ENCODE results near the gene NAV3. TPM values are rescaled to one million over a fixed set of nuclear protein-coding genes. Genes with fewer than 3 reads are reported as not detected.

NAV3 gene
- total and polyA plus RNA-seq, 2 donors (not counting 1 experiment from before 2014, with no cell fraction given), result not detected

DNA sequence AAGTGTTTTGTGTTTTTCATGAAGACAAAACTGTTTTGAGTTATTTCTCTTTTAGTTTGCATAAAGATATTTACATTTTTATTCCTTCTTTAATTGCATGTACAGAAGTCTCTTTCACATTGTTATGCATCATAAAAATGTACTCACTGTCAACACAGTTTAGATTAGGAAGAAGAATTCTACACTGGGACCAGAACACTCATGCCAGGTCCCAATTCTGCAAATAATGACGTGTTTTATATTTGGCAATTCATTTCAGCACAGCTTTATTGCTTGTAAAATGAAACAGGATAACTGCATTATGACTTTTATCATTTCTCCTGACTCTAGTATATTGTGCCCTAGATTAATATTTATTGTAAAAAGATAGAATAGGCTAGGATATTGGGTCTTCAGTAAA lies 369.2 kb downstream of the NAV3 start:
- H3K27me3 Mint-ChIP-seq, result no peaks in the 10 kb centered on the region

GRCh38 chr12:78204926-78205325 lies 374.2 kb downstream of the NAV3 start:
- no peak for ATAC-seq (ENCODE audit: low read depth)
- ChIA-PET CTCF (no interaction called here), POLR2A (no interaction called here)
- Histone ChIP-seq H3K4me2 (replicated peaks; ENCODE audit: low read depth, low read length, poor library complexity, severe bottlenecking) (no peak overlapping the region), H3K27me3 (replicated peaks in 1 of 4; ENCODE audit: control extremely low read depth in 1 of 4, control insufficient read depth in 3 of 4, insufficient read depth in 4 of 4, low read length in 3 of 4) (no peaks in the 10 kb centered on the region), H3K27ac (ENCODE audit: low read length in 2 of 2) (no peak overlapping the region), H3K36me3 (replicated peaks in 1 of 2; ENCODE audit: control extremely low read depth in 1 of 2, control insufficient read depth in 1 of 2, extremely low read depth in 1 of 2, insufficient read depth in 2 of 2, low read length in 1 of 2) (no peaks in the 10 kb centered on the region), H3K4me3 (ENCODE audit: control extremely low read depth in 1 of 5, extremely low read depth in 1 of 5, insufficient read depth in 1 of 5, low read depth in 2 of 5, low read length in 4 of 5) (no peak overlapping the region), H2AFZ (ENCODE audit: insufficient read depth, low read depth, low read length, poor library complexity, severe bottlenecking) (no peak overlapping the region), H4K20me1 (ENCODE audit: control insufficient read depth, insufficient read depth, low read length, poor library complexity, severe bottlenecking) (no peaks in the 10 kb centered on the region), H3K4me1 (ENCODE audit: control insufficient read depth in 2 of 2, insufficient read depth in 2 of 2, low read length in 2 of 2) (no peaks in the 10 kb centered on the region), H3K79me2 (ENCODE audit: control insufficient read depth, insufficient read depth, low read length) (no peaks in the 10 kb centered on the region), H3K9me3 (ENCODE audit: control extremely low read depth in 1 of 3, control insufficient read depth in 2 of 3, insufficient read depth in 1 of 3, low read length in 2 of 3) (no peaks in the 10 kb centered on the region), H3K9ac (ENCODE audit: low read length) (no peak overlapping the region)
- no CpG with 5 or more reads among the region's 4 CpGs for WGBS (ENCODE audit: insufficient coverage)
- no peak for TF ChIP-seq EZH2 (IDR thresholded peaks at IDR 0.05; ENCODE audit: borderline replicate concordance, insufficient read depth, low read depth, low read length, poor library complexity, severe bottlenecking)
- TF ChIP-seq, protein P1, sequence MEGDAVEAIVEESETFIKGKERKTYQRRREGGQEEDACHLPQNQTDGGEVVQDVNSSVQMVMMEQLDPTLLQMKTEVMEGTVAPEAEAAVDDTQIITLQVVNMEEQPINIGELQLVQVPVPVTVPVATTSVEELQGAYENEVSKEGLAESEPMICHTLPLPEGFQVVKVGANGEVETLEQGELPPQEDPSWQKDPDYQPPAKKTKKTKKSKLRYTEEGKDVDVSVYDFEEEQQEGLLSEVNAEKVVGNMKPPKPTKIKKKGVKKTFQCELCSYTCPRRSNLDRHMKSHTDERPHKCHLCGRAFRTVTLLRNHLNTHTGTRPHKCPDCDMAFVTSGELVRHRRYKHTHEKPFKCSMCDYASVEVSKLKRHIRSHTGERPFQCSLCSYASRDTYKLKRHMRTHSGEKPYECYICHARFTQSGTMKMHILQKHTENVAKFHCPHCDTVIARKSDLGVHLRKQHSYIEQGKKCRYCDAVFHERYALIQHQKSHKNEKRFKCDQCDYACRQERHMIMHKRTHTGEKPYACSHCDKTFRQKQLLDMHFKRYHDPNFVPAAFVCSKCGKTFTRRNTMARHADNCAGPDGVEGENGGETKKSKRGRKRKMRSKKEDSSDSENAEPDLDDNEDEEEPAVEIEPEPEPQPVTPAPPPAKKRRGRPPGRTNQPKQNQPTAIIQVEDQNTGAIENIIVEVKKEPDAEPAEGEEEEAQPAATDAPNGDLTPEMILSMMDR (IDR thresholded peaks at IDR 0.05), result no peak
- Mint-ChIP-seq H3K4me3 (no peak overlapping the region), H3K27ac (no peak overlapping the region), H3K9me3 (ENCODE audit: insufficient read depth) (no peaks in the 10 kb centered on the region), H3K27me3 (no peaks in the 10 kb centered on the region), H3K4me1 (no peaks in the 10 kb centered on the region)
- no peak for DNase-seq
- intact Hi-C loops (cut with micrococcal nuclease), result no loop called here

More for the DNA sequence above, 369.2 kb downstream of the NAV3 start:
- no peak overlapping the region for H3K9ac ChIP-seq (ENCODE audit: low read length)
- no peak overlapping the region for H2AFZ ChIP-seq (ENCODE audit: insufficient read depth, low read depth, low read length, poor library complexity, severe bottlenecking)
- Mint-ChIP-seq H3K4me3 (no peak overlapping the region), H3K27ac (no peak overlapping the region), H3K4me1 (no peaks in the 10 kb centered on the region), H3K9me3 (ENCODE audit: insufficient read depth) (no peaks in the 10 kb centered on the region)
- no peaks in the 10 kb centered on the region for H4K20me1 ChIP-seq (ENCODE audit: control insufficient read depth, insufficient read depth, low read length, poor library complexity, severe bottlenecking)
- H3K27me3 ChIP-seq (replicated peaks in 1 of 4; ENCODE audit: control extremely low read depth in 1 of 4, control insufficient read depth in 3 of 4, insufficient read depth in 4 of 4, low read length in 3 of 4), result no peaks in the 10 kb centered on the region
- no peaks in the 10 kb centered on the region for H3K9me3 ChIP-seq (ENCODE audit: control extremely low read depth in 1 of 3, control insufficient read depth in 2 of 3, insufficient read depth in 1 of 3, low read length in 2 of 3)
- ATAC-seq (ENCODE audit: low read depth) (no peak), DNase-seq (no peak)
- no peaks in the 10 kb centered on the region for H3K4me1 ChIP-seq (ENCODE audit: control insufficient read depth in 2 of 2, insufficient read depth in 2 of 2, low read length in 2 of 2)
- H3K79me2 ChIP-seq (ENCODE audit: control insufficient read depth, insufficient read depth, low read length), result no peaks in the 10 kb centered on the region
- H3K36me3 ChIP-seq (replicated peaks in 1 of 2; ENCODE audit: control extremely low read depth in 1 of 2, control insufficient read depth in 1 of 2, extremely low read depth in 1 of 2, insufficient read depth in 2 of 2, low read length in 1 of 2), result no peaks in the 10 kb centered on the region
- ChIA-PET CTCF (no interaction called here), POLR2A (no interaction called here)
- no CpG with 5 or more reads among the region's 1 CpG for WGBS (ENCODE audit: insufficient coverage)
- intact Hi-C loops (cut with micrococcal nuclease), result no loop called here
- no peak overlapping the region for H3K4me2 ChIP-seq (replicated peaks; ENCODE audit: low read depth, low read length, poor library complexity, severe bottlenecking)
- no peak overlapping the region for H3K27ac ChIP-seq (ENCODE audit: low read length in 2 of 2)
- TF ChIP-seq, protein P1 (IDR thresholded peaks at IDR 0.05), result no peak
- TF ChIP-seq EZH2 (IDR thresholded peaks at IDR 0.05; ENCODE audit: borderline replicate concordance, insufficient read depth, low read depth, low read length, poor library complexity, severe bottlenecking), result no peak
- no peak overlapping the region for H3K4me3 ChIP-seq (ENCODE audit: control extremely low read depth in 1 of 5, extremely low read depth in 1 of 5, insufficient read depth in 1 of 5, low read depth in 2 of 5, low read length in 4 of 5)
